Mesodermal cell (in vitro differentiated cells): ENCODE results near the gene ASB18.

ENCODE experiments used
- H3K27ac ChIP-seq: 2 replicates; pipeline ENCODE4 v1.7.0; 2013; ENCODE audit warnings: mild to moderate bottlenecking, low read depth, low read length, moderate library complexity; ENCODE audit not compliant: severe bottlenecking
- H3K36me3 ChIP-seq: 2 replicates; pipeline ENCODE4 v1.7.1; 2013; ENCODE audit warnings: mild to moderate bottlenecking, low read length, moderate library complexity; ENCODE audit not compliant: control insufficient read depth, insufficient read depth
- H3K4me1 ChIP-seq: one replicate; pipeline ENCODE4 v1.7.1; 2013; ENCODE audit warnings: mild to moderate bottlenecking, low read length; ENCODE audit not compliant: insufficient read depth, control insufficient read depth, poor library complexity, severe bottlenecking
- H3K4me3 ChIP-seq: 2 replicates; pipeline ENCODE4 v1.7.0; 2013; ENCODE audit warnings: low read length, control low read depth, mild to moderate bottlenecking; ENCODE audit not compliant: insufficient read depth, poor library complexity, severe bottlenecking; ENCODE audit errors: extremely low read depth
- H3K9me3 ChIP-seq: 2 replicates; pipeline ENCODE4 v1.7.1; 2013; ENCODE audit warnings: mild to moderate bottlenecking, low read length, moderate library complexity; ENCODE audit not compliant: control insufficient read depth
- WGBS, 2 experiments: methylation state at CpG; one replicate each; pipeline ENCODE4 v1.1.5; 2013; ENCODE audit warnings: missing lambda C conversion rate in 2 of 2; ENCODE audit not compliant: insufficient coverage in 2 of 2; 5-methylcytosine and 5-hydroxymethylcytosine counted together

ASB18 gene

GRCh38 chr2:236173729-236174607 lies 90.2 kb downstream of the ASB18 start:
- Histone ChIP-seq H3K4me1 (peaks cover 54% of the 10 kb centered on the region), H3K36me3 (no peaks in the 10 kb centered on the region), H3K9me3 (no peaks in the 10 kb centered on the region), H3K4me3 (no peak overlapping the region), H3K27ac (no peak overlapping the region)
- 7 to 17% methylated on average over 11 to 13 of the region's 23 CpGs for WGBS, 2 experiments

GRCh38 chr2:236173036-236173728 lies 91.0 kb downstream of the ASB18 start:
- Histone ChIP-seq H3K9me3 (no peaks in the 10 kb centered on the region), H3K36me3 (no peaks in the 10 kb centered on the region), H3K4me1 (peaks cover 54% of the 10 kb centered on the region), H3K27ac (no peak overlapping the region), H3K4me3 (no peak overlapping the region)
- WGBS, 2 experiments: 2 to 3% methylated on average over 41 to 44 of the region's 62 CpGs

DNA sequence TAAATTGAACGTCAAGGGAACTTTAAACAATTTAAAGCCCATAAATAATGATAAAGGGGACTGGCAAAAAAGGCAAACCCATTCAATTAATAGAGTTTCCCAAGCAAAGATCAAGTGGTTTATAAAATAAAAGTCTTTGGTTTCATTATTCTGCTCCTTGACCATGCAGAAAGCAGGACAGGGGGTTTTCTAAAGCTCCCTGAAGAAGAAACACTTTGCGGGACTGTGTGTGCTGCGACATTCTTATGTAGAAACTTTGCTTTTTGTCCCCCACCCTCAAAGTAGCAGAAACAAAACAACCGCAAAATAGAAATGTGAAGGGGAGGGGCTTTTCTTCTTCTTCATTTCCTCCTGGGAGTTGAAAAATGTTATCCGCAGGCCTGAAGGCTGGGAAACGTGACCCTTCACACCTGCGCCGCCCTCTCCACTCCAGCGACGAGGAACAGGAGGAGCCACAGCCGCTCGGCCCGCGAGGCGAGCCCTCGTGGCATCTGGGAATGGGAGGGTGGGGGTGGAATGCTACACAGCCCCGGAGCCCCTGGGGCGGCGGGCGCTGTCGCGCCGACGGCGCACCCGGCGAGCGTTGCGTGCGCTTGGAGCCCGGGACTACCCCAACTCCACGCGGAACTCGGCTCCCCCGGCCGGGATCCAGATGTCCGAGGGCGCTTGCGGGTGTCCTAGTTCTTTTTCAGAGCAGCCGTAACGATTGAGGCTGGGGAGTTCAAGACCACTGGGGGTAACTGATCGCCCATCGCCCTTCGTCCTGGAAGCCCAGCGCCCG lies 91.8 kb downstream of the ASB18 start:
- no peak overlapping the region for H3K27ac ChIP-seq
- 1 to 2% methylated on average over 34 to 37 of the region's 46 CpGs for WGBS, 2 experiments
- H3K4me1 ChIP-seq: peaks cover 54% of the 10 kb centered on the region
- no peak overlapping the region for H3K4me3 ChIP-seq
- H3K36me3 ChIP-seq: no peaks in the 10 kb centered on the region
- H3K9me3 ChIP-seq: no peaks in the 10 kb centered on the region

DNA sequence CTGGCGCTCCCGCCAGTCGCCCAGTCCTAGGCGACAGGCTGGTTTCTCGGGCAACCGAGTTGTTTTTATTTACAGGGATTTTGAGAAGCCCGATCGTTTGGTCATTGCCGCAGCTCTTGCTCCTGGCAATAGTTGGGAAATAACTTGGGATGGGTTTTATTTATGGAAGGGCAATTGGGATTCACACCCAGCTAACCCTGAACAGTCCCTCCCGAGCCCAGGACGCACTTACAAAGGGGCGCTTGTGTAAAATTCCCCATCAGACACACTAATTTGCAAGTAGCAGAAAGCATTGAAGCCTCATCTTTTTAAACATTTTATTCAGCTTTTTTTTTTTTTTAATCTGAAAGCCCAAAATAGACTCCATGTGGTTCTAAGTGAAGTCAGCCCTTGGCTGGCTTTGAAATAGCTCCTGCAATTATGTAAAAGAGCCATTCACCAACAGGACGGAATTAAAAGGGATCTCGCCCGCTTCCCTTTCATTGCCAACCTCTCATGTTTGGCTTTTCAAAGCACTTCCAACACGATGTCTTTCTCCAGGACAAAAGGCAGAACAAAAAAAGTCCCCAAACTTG lies 92.4 kb downstream of the ASB18 start:
- peaks cover 56% of the 10 kb centered on the region for H3K4me1 ChIP-seq

GRCh38 chr2:236171181-236171679 lies 93.0 kb downstream of the ASB18 start:
- no peaks in the 10 kb centered on the region for H3K9me3 ChIP-seq
- H3K36me3 ChIP-seq: no peaks in the 10 kb centered on the region
- H3K4me1 ChIP-seq: peaks cover 62% of the 10 kb centered on the region
- WGBS, 2 experiments: 0% methylated on average over 25 to 26 of the region's 27 CpGs
- H3K27ac ChIP-seq: no peak overlapping the region
- H3K4me3 ChIP-seq: no peak overlapping the region

More for the DNA sequence above, 92.4 kb downstream of the ASB18 start:
- Histone ChIP-seq H3K27ac (no peak overlapping the region), H3K36me3 (no peaks in the 10 kb centered on the region), H3K4me3 (no peak overlapping the region), H3K9me3 (no peaks in the 10 kb centered on the region)
- 3% methylated on average over 10 to 11 of the region's 16 CpGs for WGBS, 2 experiments

DNA sequence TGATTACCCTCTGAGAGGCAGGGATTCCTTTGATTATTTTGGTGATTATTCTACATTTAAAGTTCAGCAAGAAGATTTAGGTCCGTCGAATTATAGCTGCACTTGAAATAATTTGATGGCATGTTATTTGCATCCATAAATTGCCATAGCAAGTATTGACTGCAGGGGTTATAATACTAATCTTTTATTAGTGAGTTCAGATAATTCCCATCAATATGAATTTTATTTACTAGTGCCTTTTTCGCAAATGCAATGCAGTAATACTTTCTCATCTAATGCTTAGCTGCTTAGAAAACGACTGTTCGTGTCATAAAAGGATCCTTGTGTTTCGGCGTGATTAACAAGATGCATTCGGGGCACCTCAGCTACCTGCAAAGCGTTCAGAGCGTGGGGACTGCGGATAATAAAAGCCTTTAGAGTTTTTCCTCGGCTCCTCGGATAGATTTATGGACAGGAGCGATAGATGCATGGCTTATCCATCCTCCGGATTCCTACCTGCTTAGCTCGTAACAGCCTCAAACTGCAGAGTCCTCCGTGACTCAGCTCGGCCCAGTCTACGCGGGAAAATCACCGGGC lies 93.5 kb downstream of the ASB18 start:
- Histone ChIP-seq H3K9me3 (no peaks in the 10 kb centered on the region), H3K36me3 (no peaks in the 10 kb centered on the region), H3K4me1 (peaks cover 59% of the 10 kb centered on the region), H3K4me3 (no peak overlapping the region), H3K27ac (no peak overlapping the region)
- 8 to 12% methylated on average over 8 to 19 of the region's 21 CpGs for WGBS, 2 experiments

- Histone ChIP-seq H3K36me3 (no peaks in the 10 kb centered on the region), H3K27ac (no peak overlapping the region), H3K4me3 (no peak overlapping the region), H3K9me3 (no peaks in the 10 kb centered on the region), H3K4me1 (peaks cover 54% of the 10 kb centered on the region)
- WGBS, 2 experiments: 0 to 2% methylated on average over 8 to 18 of the region's 38 CpGs
These were observed 94.2 kb downstream of the ASB18 start for GRCh38 chr2:236169741-236170589.

GRCh38 chr2:236169151-236169721 lies 95.0 kb downstream of the ASB18 start:
- H3K4me1 ChIP-seq: peaks cover 50% of the 10 kb centered on the region
- H3K4me3 ChIP-seq: peak overlapping the region; percentile 48
- no peaks in the 10 kb centered on the region for H3K9me3 ChIP-seq

More at GRCh38 chr2:236169151-236169721, 95.0 kb downstream of the ASB18 start:
- WGBS, 2 experiments: 1 to 3% methylated on average over 26 to 29 of the region's 36 CpGs
- no peak overlapping the region for H3K27ac ChIP-seq
- no peaks in the 10 kb centered on the region for H3K36me3 ChIP-seq
